ENCODE data around the gene OR56A5.
"Not testable (repeated sequence)": the region's sequence is repeated elsewhere in the genome, so short reads cannot be mapped to it uniquely, and the experiment has no call there.

OR56A5 gene

DNA sequence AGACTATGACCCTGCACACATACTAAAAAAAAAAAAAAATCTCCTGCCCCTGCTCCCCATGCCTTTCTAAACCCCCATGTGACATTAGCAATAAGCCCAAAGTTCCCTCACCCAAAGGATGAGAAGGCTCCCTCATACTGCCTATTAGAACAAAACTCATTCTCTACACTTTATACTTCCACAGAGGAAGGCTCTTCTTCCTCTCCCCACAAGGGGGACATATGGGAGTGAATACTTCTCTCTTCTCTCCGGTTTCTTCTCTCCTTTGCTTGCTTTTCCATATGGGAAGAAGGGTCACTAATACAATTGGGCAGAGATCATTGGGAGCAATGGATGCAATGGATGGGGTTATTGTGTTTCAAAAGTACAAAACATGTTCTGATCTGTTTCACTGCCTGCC lies 15.1 kb upstream of the OR56A5 start:
- H3K4me1 ChIP-seq (ENCODE audit: insufficient read depth, low read length), result no peaks in the 10 kb centered on the region
- WGBS, result no CpG with 5 or more reads among the region's 1 CpG

DNA sequence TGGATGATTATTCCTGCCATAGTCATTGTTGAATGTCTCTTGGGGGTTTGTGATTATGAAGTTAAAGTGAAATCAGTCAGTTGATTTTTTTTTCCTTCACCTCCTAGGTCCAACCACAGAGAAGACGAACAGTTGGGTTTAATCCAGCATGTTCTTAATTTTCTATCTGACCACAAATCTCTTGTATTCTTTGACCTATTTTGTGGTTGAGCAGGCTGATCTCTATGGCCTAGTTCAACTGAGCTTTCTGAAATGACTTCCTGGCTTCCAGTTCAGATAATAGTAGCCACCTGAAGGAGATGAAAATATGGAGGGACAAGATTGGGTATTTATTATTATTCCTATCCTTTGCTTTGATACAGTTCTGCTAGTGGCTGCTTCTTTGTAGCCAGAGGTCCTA lies 5.2 kb upstream of the OR56A5 start:
- Histone ChIP-seq H3K4me3 (ENCODE audit: low read length) (no peak overlapping the region), H3K4me1 (ENCODE audit: insufficient read depth, low read length) (no peaks in the 10 kb centered on the region), H3K27ac (ENCODE audit: low read depth, low read length) (no peak overlapping the region), H3K27me3 (ENCODE audit: insufficient read depth, low read length) (no peaks in the 10 kb centered on the region), H3K36me3 (ENCODE audit: insufficient read depth, low read length) (no peaks in the 10 kb centered on the region), H3K9ac (ENCODE audit: low read depth, low read length) (no peak overlapping the region), H3K9me3 (ENCODE audit: insufficient read depth, low read depth, low read length) (no peaks in the 10 kb centered on the region)
- 100% methylated on average over 1 of the region's 1 CpG for WGBS

More for the DNA sequence above, 15.1 kb upstream of the OR56A5 start:
- Histone ChIP-seq H3K36me3 (ENCODE audit: insufficient read depth, low read length) (no peaks in the 10 kb centered on the region), H3K9me3 (ENCODE audit: insufficient read depth, low read depth, low read length) (no peaks in the 10 kb centered on the region), H3K27ac (ENCODE audit: low read depth, low read length) (no peak overlapping the region), H3K27me3 (ENCODE audit: insufficient read depth, low read length) (no peaks in the 10 kb centered on the region), H3K9ac (ENCODE audit: low read depth, low read length) (no peak overlapping the region), H3K4me3 (ENCODE audit: low read length) (no peak overlapping the region)

DNA sequence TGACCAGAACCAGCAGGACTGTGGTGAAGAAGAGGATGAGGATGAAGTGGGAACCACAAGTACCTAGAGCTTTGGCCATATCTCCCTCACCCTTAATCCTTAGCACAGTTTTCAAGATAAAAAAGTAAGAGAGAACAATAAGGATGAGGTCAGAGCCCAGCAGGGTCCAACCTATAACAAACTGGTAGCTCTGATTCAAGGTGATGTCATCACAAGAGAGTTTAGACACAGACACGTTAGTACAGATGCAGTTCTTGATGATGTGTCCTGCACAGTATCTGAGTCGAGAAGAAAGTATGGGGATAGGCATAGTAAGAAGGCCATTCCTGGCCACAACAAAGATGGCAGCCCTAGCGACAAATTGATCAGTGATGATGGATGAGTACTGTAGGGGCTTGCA lies 586 bp downstream of the OR56A5 start:
- Histone ChIP-seq H3K4me1 (ENCODE audit: insufficient read depth, low read length) (no peaks in the 10 kb centered on the region), H3K9ac (ENCODE audit: low read depth, low read length) (no peak overlapping the region), H3K27me3 (ENCODE audit: insufficient read depth, low read length) (no peaks in the 10 kb centered on the region), H3K27ac (ENCODE audit: low read depth, low read length) (no peak overlapping the region), H3K9me3 (ENCODE audit: insufficient read depth, low read depth, low read length) (peaks cover 16% of the 10 kb centered on the region), H3K36me3 (ENCODE audit: insufficient read depth, low read length) (no peaks in the 10 kb centered on the region), H3K4me3 (ENCODE audit: low read length) (no peak overlapping the region)
- WGBS, result 61% methylated on average over 3 of the region's 3 CpGs

DNA sequence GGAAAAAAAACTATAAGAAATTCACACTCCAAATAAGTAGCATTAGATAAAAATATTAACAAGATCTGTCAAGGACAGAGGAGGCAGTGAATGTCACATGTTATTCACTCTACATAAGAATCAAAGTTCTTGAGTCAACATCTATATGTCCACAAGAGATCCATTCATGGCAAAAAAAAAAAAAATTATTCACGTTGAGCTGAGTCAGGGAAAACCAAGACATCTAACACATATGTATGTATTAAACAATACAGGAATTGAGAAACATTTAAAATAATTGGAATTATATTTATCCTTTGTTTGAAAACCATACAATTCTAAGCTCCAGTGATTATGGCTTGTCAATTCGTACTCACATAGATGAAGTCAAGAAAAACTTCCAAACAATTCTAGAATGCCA lies 1.3 kb downstream of the OR56A5 start:
- Histone ChIP-seq H3K36me3 (ENCODE audit: insufficient read depth, low read length) (no peaks in the 10 kb centered on the region), H3K27me3 (ENCODE audit: insufficient read depth, low read length) (no peaks in the 10 kb centered on the region), H3K4me1 (ENCODE audit: insufficient read depth, low read length) (no peaks in the 10 kb centered on the region), H3K9me3 (ENCODE audit: insufficient read depth, low read depth, low read length) (peaks cover 19% of the 10 kb centered on the region), H3K9ac (ENCODE audit: low read depth, low read length) (no peak overlapping the region), H3K27ac (ENCODE audit: low read depth, low read length) (no peak overlapping the region), H3K4me3 (ENCODE audit: low read length) (no peak overlapping the region)
- WGBS, result 86% methylated on average over 1 of the region's 2 CpGs

DNA sequence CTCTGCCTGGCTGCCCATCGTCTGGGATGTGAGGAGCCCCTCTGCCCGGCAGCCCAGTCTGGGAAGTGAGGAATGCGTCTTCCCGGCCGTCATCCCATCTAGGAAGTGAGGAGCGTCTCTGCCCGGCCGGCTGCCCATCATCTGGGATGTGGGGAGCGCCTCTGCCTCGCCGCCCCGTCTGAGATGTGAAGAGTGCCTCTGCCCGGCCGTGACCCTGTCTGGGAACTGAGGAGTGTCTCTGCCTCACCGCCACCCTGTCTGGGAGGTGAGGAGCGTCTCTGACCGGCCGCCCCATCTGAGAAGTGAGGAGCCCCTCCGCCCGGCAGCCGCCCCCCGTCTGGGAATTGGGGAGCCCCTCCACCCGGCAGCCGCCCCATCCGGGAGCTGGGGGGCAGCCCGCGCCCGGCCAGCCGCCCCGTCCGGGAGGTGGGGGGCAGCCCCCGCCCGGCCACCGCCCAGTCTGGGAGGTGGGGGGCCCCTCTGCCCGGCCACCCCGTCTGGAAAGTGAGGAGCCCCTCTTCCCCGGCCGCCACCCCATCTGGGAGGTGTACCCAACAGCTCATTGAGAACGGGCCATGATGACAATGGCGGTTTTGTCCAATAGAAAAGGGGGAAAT lies 7.5 kb downstream of the OR56A5 start:
- H3K4me3 ChIP-seq (ENCODE audit: low read length); H3K4me1 ChIP-seq (ENCODE audit: insufficient read depth, low read length); H3K27me3 ChIP-seq (ENCODE audit: insufficient read depth, low read length); H3K9ac ChIP-seq (ENCODE audit: low read depth, low read length); H3K36me3 ChIP-seq (ENCODE audit: insufficient read depth, low read length); H3K27ac ChIP-seq (ENCODE audit: low read depth, low read length): not testable (repeated sequence)
- H3K9me3 ChIP-seq (ENCODE audit: insufficient read depth, low read depth, low read length), result peaks cover 31% of the 10 kb centered on the region
- WGBS, result 90% methylated on average over 40 of the region's 40 CpGs

DNA sequence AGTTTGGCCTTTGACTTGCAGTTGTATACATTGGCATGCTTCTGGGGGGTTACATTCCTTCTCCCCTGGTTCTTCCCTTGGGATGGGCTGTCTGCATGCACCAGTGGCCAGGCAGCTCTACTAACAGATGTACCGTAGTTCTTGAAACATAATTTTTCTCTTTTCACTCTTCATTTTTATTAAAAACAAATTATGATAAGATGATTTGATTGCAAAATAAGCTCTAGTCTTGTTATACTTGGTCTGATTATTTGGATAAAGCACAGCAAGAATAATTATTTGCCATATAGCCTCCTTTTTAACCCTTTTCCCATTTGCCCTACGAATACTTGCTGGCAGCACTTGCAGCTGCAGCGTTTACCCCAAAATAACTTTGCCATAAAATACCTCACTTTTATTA lies 12.7 kb downstream of the OR56A5 start:
- 93% methylated on average over 2 of the region's 3 CpGs for WGBS
- Histone ChIP-seq H3K27me3 (ENCODE audit: insufficient read depth, low read length) (no peaks in the 10 kb centered on the region), H3K4me1 (ENCODE audit: insufficient read depth, low read length) (no peaks in the 10 kb centered on the region), H3K9me3 (ENCODE audit: insufficient read depth, low read depth, low read length) (peaks cover 8% of the 10 kb centered on the region), H3K9ac (ENCODE audit: low read depth, low read length) (no peak overlapping the region), H3K27ac (ENCODE audit: low read depth, low read length) (no peak overlapping the region), H3K4me3 (ENCODE audit: low read length) (no peak overlapping the region), H3K36me3 (ENCODE audit: insufficient read depth, low read length) (no peaks in the 10 kb centered on the region)

DNA sequence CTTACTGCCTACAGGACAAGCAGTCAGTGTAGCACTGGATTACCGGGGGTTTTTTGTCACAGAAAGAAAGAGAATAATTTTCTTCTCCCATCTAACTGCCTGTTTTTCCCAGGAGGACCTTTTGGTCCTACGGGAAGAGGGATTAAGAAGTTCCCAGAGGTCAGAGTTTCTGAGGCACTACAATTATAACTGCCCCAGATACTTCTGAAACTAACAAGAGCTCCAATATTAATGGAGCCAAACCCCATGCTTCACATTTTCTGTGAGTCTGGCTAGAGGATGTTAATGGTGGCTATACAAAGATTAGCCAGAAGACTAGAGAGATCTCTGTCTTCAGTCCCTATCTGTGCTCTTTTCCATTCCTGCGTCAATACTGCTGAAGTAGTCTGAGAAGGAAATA lies 26.3 kb downstream of the OR56A5 start, which contains the start of gene OR56A3:
TSS of gene OR56A3 (plus strand) at position 301 of the 400 bp plus-strand sequence. CDS start 5,096 bp downstream, outside the sequence.
- H3K27ac ChIP-seq (ENCODE audit: low read depth, low read length), result no peak within 1 kb of the TSS
- no peaks in the 10 kb centered on the region for H3K9me3 ChIP-seq (ENCODE audit: insufficient read depth, low read depth, low read length)
- H3K4me3 ChIP-seq (ENCODE audit: low read length), result no peak within 1 kb of the TSS
- H3K4me1 ChIP-seq (ENCODE audit: insufficient read depth, low read length), result no peaks in the 10 kb centered on the region
- WGBS, result 100% methylated on average over 3 of the region's 3 CpGs
- H3K9ac ChIP-seq (ENCODE audit: low read depth, low read length), result no peak within 1 kb of the TSS
- no peaks in the 10 kb centered on the region for H3K27me3 ChIP-seq (ENCODE audit: insufficient read depth, low read length)
- H3K36me3 ChIP-seq (ENCODE audit: insufficient read depth, low read length), result no peaks in the 10 kb centered on the region

DNA sequence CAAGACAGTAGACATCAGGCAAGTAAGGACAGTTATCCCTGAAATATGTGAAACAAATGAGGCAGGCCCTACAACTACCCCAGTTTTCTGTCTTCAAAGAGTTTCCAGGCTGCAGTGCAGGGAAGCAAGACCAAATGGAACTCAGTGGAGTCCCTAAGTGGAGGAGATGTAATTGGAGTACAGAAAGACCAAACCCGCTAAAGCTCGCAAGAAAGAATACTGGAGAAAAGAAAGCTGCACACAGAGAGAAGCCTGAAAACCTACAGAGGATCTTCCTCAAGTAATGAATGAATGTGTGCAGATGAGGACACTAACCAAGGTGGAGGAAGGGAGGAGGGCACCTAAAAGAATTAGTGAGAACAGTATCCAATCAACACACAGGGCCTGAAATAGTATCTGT lies 27.5 kb downstream of the OR56A5 start:
- no peaks in the 10 kb centered on the region for H3K9me3 ChIP-seq (ENCODE audit: insufficient read depth, low read depth, low read length)
- H3K4me3 ChIP-seq (ENCODE audit: low read length), result no peak overlapping the region
- H3K27me3 ChIP-seq (ENCODE audit: insufficient read depth, low read length), result no peaks in the 10 kb centered on the region
- no peaks in the 10 kb centered on the region for H3K4me1 ChIP-seq (ENCODE audit: insufficient read depth, low read length)
- no peaks in the 10 kb centered on the region for H3K36me3 ChIP-seq (ENCODE audit: insufficient read depth, low read length)
- 93% methylated on average over 2 of the region's 2 CpGs for WGBS
- H3K9ac ChIP-seq (ENCODE audit: low read depth, low read length), result no peak overlapping the region
- H3K27ac ChIP-seq (ENCODE audit: low read depth, low read length), result no peak overlapping the region

DNA sequence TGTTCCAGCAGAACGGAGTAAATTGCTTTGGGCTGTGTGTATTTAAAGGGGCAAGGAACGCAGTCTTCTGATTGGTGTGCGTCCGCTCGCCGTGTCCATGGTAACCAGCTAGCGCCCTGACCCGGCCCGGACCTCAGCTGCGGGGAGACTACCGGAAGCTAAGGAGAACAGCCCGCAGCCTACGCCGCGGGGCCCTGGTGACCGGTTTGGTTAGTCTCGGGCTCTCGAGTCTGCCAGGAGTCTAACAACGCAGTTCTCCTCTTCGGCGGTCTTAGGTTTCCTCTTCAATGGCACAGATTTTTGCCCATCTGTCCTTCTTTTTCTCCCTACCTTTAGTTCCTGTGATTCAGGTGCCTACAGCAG lies 29.7 kb downstream of the OR56A5 start:
- no peaks in the 10 kb centered on the region for H3K4me1 ChIP-seq (ENCODE audit: insufficient read depth, low read length)
- no peak overlapping the region for H3K4me3 ChIP-seq (ENCODE audit: low read length)
- H3K9me3 ChIP-seq (ENCODE audit: insufficient read depth, low read depth, low read length), result no peaks in the 10 kb centered on the region
- H3K9ac ChIP-seq (ENCODE audit: low read depth, low read length), result no peak overlapping the region
- no peak overlapping the region for H3K27ac ChIP-seq (ENCODE audit: low read depth, low read length)
- no peaks in the 10 kb centered on the region for H3K27me3 ChIP-seq (ENCODE audit: insufficient read depth, low read length)
- WGBS, result 96% methylated on average over 21 of the region's 21 CpGs
- H3K36me3 ChIP-seq (ENCODE audit: insufficient read depth, low read length), result no peaks in the 10 kb centered on the region

DNA sequence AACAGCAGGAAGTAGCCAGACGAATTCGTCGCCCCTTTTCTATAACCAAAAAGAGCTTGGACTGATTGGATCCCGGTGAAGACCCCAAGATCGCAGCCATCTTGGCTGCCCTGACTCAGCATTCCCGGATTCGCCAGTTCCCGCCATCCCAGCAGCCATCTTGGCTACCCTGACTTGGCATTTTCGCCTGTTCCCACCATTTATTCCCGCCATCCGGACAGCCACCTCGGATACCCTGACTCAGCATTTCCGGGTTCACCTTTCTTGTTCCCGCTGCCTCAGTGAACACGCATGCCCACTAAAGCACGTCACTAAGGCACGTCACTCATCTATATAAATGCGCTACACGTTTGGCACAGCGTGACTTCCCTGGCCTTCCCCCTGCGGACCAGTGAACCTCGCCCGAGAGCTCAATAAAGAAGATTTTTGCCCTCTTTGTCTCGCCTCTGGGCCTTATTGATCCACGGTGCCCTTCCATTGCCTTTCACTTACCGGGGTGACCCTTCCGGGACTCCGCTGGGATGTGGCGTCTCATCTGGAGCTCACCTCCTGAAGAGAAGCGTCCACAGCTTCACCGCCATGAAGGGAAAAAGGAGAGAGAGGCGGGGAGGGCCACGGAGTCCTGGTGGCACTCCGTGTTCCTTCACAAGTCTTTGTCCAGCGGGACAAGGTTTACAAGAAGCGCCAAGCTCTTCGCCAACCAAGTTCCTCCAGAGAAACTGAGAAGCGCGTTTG lies 30.3 kb downstream of the OR56A5 start:
- Histone ChIP-seq H3K27me3 (ENCODE audit: insufficient read depth, low read length) (no peaks in the 10 kb centered on the region), H3K9me3 (ENCODE audit: insufficient read depth, low read depth, low read length) (no peaks in the 10 kb centered on the region), H3K27ac (ENCODE audit: low read depth, low read length) (no peak overlapping the region), H3K9ac (ENCODE audit: low read depth, low read length) (no peak overlapping the region), H3K36me3 (ENCODE audit: insufficient read depth, low read length) (no peaks in the 10 kb centered on the region), H3K4me3 (ENCODE audit: low read length) (no peak overlapping the region), H3K4me1 (ENCODE audit: insufficient read depth, low read length) (no peaks in the 10 kb centered on the region)
- WGBS, result 91% methylated on average over 39 of the region's 39 CpGs

DNA sequence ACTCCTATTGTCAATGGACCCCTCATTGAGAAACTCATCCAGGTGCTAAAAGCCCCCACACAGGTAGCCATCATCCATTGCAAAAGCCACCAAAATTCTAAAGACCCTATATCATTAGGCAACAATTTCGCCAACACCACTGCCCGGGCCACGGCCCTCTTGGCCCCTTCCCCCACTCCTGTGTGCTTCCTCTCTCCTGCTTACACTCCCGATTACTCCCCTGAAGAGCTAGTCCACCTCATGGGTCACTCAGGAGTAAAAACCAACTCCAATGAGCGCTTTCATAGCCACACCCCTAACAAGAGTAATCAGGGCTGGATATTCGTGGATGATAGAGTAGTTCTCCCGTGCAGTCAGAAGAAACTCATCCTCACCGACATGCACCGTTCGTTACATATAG lies 35.2 kb downstream of the OR56A5 start:
- no peak overlapping the region for H3K9ac ChIP-seq (ENCODE audit: low read depth, low read length)
- no peaks in the 10 kb centered on the region; the same call in 1 of the 2 replicates for H3K9me3 ChIP-seq (ENCODE audit: insufficient read depth, low read depth, low read length)
- no peak overlapping the region for H3K27ac ChIP-seq (ENCODE audit: low read depth, low read length)
- H3K4me3 ChIP-seq (ENCODE audit: low read length), result no peak overlapping the region
- no peaks in the 10 kb centered on the region for H3K36me3 ChIP-seq (ENCODE audit: insufficient read depth, low read length)
- no peaks in the 10 kb centered on the region for H3K4me1 ChIP-seq (ENCODE audit: insufficient read depth, low read length)
- H3K27me3 ChIP-seq (ENCODE audit: insufficient read depth, low read length), result no peaks in the 10 kb centered on the region
- 96% methylated on average over 10 of the region's 10 CpGs for WGBS
